NCI-H82 treated with DMSO at 0.1 percent for 48 hours (cell line): ENCODE results near the gene HSFY2.
"Not testable (repeated sequence)": the region's sequence is repeated elsewhere in the genome, so short reads cannot be mapped to it uniquely, and the experiment has no call there.

Source experiments
- DNase-seq: peaks from one replicate; lab custom pipeline; 2025; ENCODE audit not compliant: unreplicated experiment; lab: John Stamatoyannopoulos, UW

HSFY2 gene, protein sequence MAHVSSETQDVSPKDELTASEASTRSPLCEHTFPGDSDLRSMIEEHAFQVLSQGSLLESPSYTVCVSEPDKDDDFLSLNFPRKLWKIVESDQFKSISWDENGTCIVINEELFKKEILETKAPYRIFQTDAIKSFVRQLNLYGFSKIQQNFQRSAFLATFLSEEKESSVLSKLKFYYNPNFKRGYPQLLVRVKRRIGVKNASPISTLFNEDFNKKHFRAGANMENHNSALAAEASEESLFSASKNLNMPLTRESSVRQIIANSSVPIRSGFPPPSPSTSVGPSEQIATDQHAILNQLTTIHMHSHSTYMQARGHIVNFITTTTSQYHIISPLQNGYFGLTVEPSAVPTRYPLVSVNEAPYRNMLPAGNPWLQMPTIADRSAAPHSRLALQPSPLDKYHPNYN

DNA sequence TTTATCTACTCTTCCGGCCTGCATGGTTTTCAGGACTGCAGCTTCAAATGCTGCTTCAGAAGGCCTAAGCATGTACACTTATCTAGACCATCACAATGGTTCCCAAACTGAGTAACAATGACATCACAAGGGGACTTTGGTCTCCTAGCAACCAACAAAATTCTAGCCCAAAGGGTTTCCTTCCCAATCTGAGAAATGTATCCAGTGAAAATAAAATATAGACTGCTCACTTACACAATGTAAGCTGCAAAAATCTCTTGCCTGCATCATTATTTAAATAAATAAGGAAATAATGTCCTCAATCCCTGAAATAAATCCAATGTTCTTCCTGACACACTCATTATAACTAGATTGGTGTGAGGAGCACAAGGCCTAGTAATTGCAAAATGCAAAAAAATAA lies at the start of gene HSFY2:
HSFY2 (minus strand) TSS at position 101 of the 400 bp plus-strand sequence. CDS start 117 bp downstream, outside the sequence.
- DNase-seq, result not testable (repeated sequence)

GRCh38 chrY:18815751-18816150 lies 42.2 kb upstream of the HSFY2 start:
- DNase-seq, result not testable (repeated sequence)

GRCh38 chrY:18788757-18789406 lies 15.3 kb upstream of the HSFY2 start:
- not testable (repeated sequence) for DNase-seq

DNA sequence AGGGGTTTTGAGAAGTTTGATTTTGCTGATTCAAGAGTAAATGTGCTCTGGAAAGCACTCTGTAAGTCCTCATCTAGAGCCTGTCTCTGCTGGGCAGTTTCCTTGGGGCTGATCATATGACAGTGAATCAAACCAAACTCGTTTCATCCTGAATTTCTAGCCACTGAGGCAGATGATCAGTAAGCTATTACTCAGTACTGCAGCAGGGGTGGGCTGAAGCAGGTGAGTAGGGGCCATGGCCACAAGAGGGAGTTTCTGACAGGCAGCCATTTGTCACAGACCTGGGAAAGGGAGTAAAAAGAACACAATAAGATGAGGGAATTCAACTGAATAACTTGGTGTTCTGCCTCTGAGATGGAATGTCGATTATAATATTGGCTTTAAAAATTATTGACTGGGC lies 19.5 kb downstream of the HSFY2 start:
- DNase-seq, result not testable (repeated sequence)

DNA sequence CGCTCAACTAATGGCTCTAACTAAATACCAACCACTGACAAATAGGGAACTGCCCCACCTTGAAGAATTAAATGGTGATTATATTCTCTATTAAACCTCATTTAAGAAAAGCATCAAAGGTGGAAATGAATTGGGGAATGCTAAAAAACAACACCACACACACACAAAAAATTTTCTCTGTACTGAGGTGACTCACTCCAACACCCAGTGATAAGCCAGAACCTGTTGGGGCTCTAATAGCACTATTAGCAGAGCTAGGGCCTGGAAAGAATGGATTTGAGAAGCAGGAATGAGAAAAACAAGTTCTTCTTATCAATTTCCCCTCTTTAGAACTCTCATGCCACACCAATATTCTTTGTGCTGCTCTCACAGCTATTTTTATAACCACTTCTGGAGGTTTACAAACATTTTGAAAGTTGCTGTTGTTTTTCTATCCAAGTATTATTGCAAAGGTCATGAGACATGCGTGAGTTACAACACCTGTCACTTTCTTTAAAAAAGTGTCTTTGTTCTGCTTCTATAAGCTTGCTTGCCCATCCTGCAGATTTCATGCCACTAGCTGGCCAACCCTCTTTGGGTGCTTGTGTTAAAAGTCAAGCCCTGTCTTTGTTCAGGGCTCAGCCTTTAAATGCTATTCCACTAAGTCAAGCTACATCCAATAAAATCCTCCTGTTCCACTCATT lies 20.3 kb downstream of the HSFY2 start:
- DNase-seq, result not testable (repeated sequence)

DNA sequence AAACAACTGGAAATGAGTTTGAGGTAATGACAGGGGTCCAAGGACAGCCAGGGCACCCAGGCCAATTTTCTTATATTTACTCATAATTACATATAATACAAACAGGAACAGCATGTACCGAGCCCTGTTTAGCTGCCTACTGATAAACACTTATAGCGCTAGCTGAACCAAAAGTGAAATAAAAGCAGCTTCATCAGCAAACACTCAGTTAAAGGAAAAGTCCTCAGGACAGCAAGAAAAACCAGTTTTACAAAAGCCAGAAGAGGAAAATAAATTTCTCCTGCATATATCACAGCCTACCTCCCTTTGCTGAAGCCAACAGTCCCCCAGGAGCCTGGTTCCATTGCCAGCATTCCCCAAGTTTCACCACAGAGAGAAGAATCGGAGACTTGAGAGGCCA lies 49.8 kb downstream of the HSFY2 start:
- not testable (repeated sequence) for DNase-seq
